ENCODE results near the gene CHAMP1. TPM values are rescaled to one million over a fixed set of nuclear protein-coding genes. Genes with fewer than 3 reads are reported as not detected.

CHAMP1 gene
- polyA plus RNA-seq, 1 donor from 2014 or later = 13.0 TPM

- no peak overlapping the region for H3K4me2 ChIP-seq (ENCODE audit: low read length)
- no peaks in the 10 kb centered on the region for H3K9me2 ChIP-seq (ENCODE audit: insufficient read depth, low read length)
- TF ChIP-seq SMC3 (conservative IDR thresholded peaks at IDR 0.05; ENCODE audit: poor library complexity) (no peak), POLR2AphosphoS5 (IDR thresholded peaks at IDR 0.05) (no peak), TAF1 (IDR thresholded peaks at IDR 0.05; ENCODE audit: low read depth) (no peak), CTCF (IDR thresholded peaks at IDR 0.05; ENCODE audit: poor library complexity, severe bottlenecking) (no peak), REST (IDR thresholded peaks at IDR 0.05; ENCODE audit: borderline replicate concordance) (no peak), MXI1 (conservative IDR thresholded peaks at IDR 0.05; ENCODE audit: poor library complexity, severe bottlenecking) (no peak)
- H3K27ac ChIP-seq (ENCODE audit: low read length) = no peak overlapping the region
- H3K4me3 ChIP-seq (ENCODE audit: low read length) = no peak overlapping the region
- H3K36me3 ChIP-seq (ENCODE audit: insufficient read depth, low read length) = peaks cover 27% of the 10 kb centered on the region
- H3K9me3 ChIP-seq (ENCODE audit: low read length) = no peaks in the 10 kb centered on the region
- H3K9ac ChIP-seq (ENCODE audit: low read length) = no peak overlapping the region
- H3K27me3 ChIP-seq (ENCODE audit: insufficient read depth, low read depth, low read length) = no peaks in the 10 kb centered on the region
- H4K20me1 ChIP-seq (ENCODE audit: insufficient read depth) = no peaks in the 10 kb centered on the region
- H3K79me2 ChIP-seq (replicated peaks; ENCODE audit: insufficient read depth, low read length) = peaks cover 32% of the 10 kb centered on the region
- no peak overlapping the region for H2AFZ ChIP-seq (ENCODE audit: low read depth, low read length)
- no peaks in the 10 kb centered on the region for H3F3A ChIP-seq (ENCODE audit: insufficient read depth, low read length, poor library complexity, severe bottlenecking)
These were observed 9.0 kb downstream of the CHAMP1 start for GRCh38 chr13:114323349-114323748.

- no peak overlapping the region for H3K4me3 ChIP-seq (ENCODE audit: low read length)
- no peaks in the 10 kb centered on the region for H3F3A ChIP-seq (ENCODE audit: insufficient read depth, low read length, poor library complexity, severe bottlenecking)
- H3K9me3 ChIP-seq (ENCODE audit: low read length) = no peaks in the 10 kb centered on the region
- peaks cover 27% of the 10 kb centered on the region for H3K36me3 ChIP-seq (ENCODE audit: insufficient read depth, low read length)
- no peak overlapping the region for H3K9ac ChIP-seq (ENCODE audit: low read length)
- H3K79me2 ChIP-seq (replicated peaks; ENCODE audit: insufficient read depth, low read length) = peaks cover 22% of the 10 kb centered on the region
- no peak overlapping the region for H3K4me2 ChIP-seq (ENCODE audit: low read length)
- H3K27ac ChIP-seq (ENCODE audit: low read length) = no peak overlapping the region
- no peak for TF ChIP-seq RAD21 (conservative IDR thresholded peaks at IDR 0.05)
- no peak for TF ChIP-seq EZH2 (IDR thresholded peaks at IDR 0.05; ENCODE audit: borderline replicate concordance, insufficient read depth, low read length, poor library complexity, severe bottlenecking)
- no peak for TF ChIP-seq MXI1 (conservative IDR thresholded peaks at IDR 0.05; ENCODE audit: poor library complexity, severe bottlenecking)
- TF ChIP-seq TAF1 (IDR thresholded peaks at IDR 0.05; ENCODE audit: low read depth) = no peak
- H2AFZ ChIP-seq (ENCODE audit: low read depth, low read length) = no peak overlapping the region
- H3K9me2 ChIP-seq (ENCODE audit: insufficient read depth, low read length) = no peaks in the 10 kb centered on the region
- H4K20me1 ChIP-seq (ENCODE audit: insufficient read depth) = no peaks in the 10 kb centered on the region
- H3K27me3 ChIP-seq (ENCODE audit: insufficient read depth, low read depth, low read length) = no peaks in the 10 kb centered on the region
These were observed 10.0 kb downstream of the CHAMP1 start for GRCh38 chr13:114324334-114324733.

GRCh38 chr13:114325729-114326128 is 11.4 kb downstream of the CHAMP1 start:
- Histone ChIP-seq H3K9me2 (ENCODE audit: insufficient read depth, low read length) (no peaks in the 10 kb centered on the region), H3K36me3 (ENCODE audit: insufficient read depth, low read length) (peaks cover 27% of the 10 kb centered on the region), H3F3A (ENCODE audit: insufficient read depth, low read length, poor library complexity, severe bottlenecking) (no peaks in the 10 kb centered on the region), H3K9ac (ENCODE audit: low read length) (no peak overlapping the region), H3K79me2 (replicated peaks; ENCODE audit: insufficient read depth, low read length) (peaks cover 12% of the 10 kb centered on the region), H3K4me2 (ENCODE audit: low read length) (no peak overlapping the region), H3K27me3 (ENCODE audit: insufficient read depth, low read depth, low read length) (no peaks in the 10 kb centered on the region), H2AFZ (ENCODE audit: low read depth, low read length) (no peak overlapping the region), H3K4me3 (ENCODE audit: low read length) (no peak overlapping the region), H4K20me1 (ENCODE audit: insufficient read depth) (no peaks in the 10 kb centered on the region), H3K9me3 (ENCODE audit: low read length) (no peaks in the 10 kb centered on the region), H3K27ac (ENCODE audit: low read length) (no peak overlapping the region)
- TF ChIP-seq TAF1 (IDR thresholded peaks at IDR 0.05; ENCODE audit: low read depth) (no peak), MXI1 (conservative IDR thresholded peaks at IDR 0.05; ENCODE audit: poor library complexity, severe bottlenecking) (no peak), SMC3 (conservative IDR thresholded peaks at IDR 0.05; ENCODE audit: poor library complexity) (no peak)

Data from neural cell (in vitro differentiated cells).